Sigmoid colon (tissue), 7 donors: ENCODE measurements around the gene SS18. TPM values are rescaled to one million over a fixed set of nuclear protein-coding genes. Genes with fewer than 3 reads are reported as not detected.

Experiments used
- DNase-seq: peaks from one replicate; pipeline ENCODE4 v3.0.0-alpha.2; 2019
- H3K27ac ChIP-seq, 4 donors: fragments of 200-600 bp; sonication (generic); one replicate each; pipeline ENCODE4 v1.5.1; 2016 to 2019; ENCODE audit warnings: mild to moderate bottlenecking in 1 of 4
- H3K27me3 ChIP-seq, 3 donors: fragments of 200-600 bp; sonication (generic); one replicate each; pipeline ENCODE4 v1.5.1; 2019; ENCODE audit warnings: mild to moderate bottlenecking in 1 of 3
- H3K36me3 ChIP-seq, 4 donors: fragments of 200-600 bp; sonication (generic); one replicate each; pipeline ENCODE4 v1.5.1; 2016 to 2019
- H3K4me1 ChIP-seq, 4 donors: fragments of 200-600 bp; sonication (generic); one replicate each; pipeline ENCODE4 v1.5.1; 2017 to 2019
- H3K4me3 ChIP-seq, 4 donors: fragments of 200-600 bp; sonication (generic); one replicate each; pipeline ENCODE4 v1.5.1; 2017 to 2019; ENCODE audit warnings: mild to moderate bottlenecking in 2 of 4, moderate library complexity in 1 of 4
- H3K9me3 ChIP-seq, 4 donors: fragments of 200-600 bp in 3 of 4; sonication (generic) in 3 of 4; one replicate each; pipeline versions ENCODE4 v1.5.1 to v1.6.1; 2013 to 2019
- EP300 ChIP-seq, 4 donors: sonication (generic); formaldehyde crosslinking; IDR thresholded peaks; one replicate each; pipeline ENCODE4 v1.6.1; 2017; ENCODE audit warnings: antibody characterized with exemption in 4 of 4
- POLR2A ChIP-seq, 2 donors: fragments of 450-650 bp; IDR thresholded peaks; one replicate each; pipeline ENCODE4 v1.6.1; 2016; ENCODE audit warnings: antibody characterized with exemption in 2 of 2, mild to moderate bottlenecking in 2 of 2, moderate library complexity in 2 of 2
- POLR2AphosphoS5 ChIP-seq, 4 donors: sonication (generic); formaldehyde crosslinking; IDR thresholded peaks; one replicate each; pipeline ENCODE4 v1.6.1; 2017; ENCODE audit warnings: antibody characterized with exemption in 4 of 4
- WGBS, 2 donors: extraction: QIAGEN DNeasy Blood & Tissue Kit; methylation state at CpG; one replicate each; pipeline ENCODE4 v1.1.7; 2013; 5-methylcytosine and 5-hydroxymethylcytosine counted together
- intact Hi-C: fragments of 100-400 bp; cut with DNase I; formaldehyde crosslinking; loops from one replicate; pipeline ENCODE4 v1.15.1; 2023
- polyA plus RNA-seq, 3 donors: library from polyadenylated mRNA; stranded (reverse); fragments of 200-250 nt; gene quantifications; one replicate each; pipeline ENCODE4 v1.2.3, GENCODE V29; 2013
- total RNA-seq, 4 donors: library from RNA; depleted of rRNA; stranded (reverse); fragments of >200 nt; gene quantifications; one replicate each; pipeline ENCODE4 v1.1.0, GENCODE V29; 2016
- TF ChIP-seq, protein P1 (sequence below), 4 experiments: fragments of 450-650 bp in 3 of 4; fragments of 200-600 bp in 1 of 4; IDR thresholded peaks; one replicate each; pipeline ENCODE4 v1.5.1; 2016 to 2019; ENCODE audit warnings: antibody characterized with exemption in 4 of 4, mild to moderate bottlenecking in 3 of 4, moderate library complexity in 2 of 4
- donor health status: healthy with polysubstance abuse.
- donor health status: Bipolar disorder and iron deficiency.
- donor health status: healthy.

The SS18 gene
- total and polyA plus RNA-seq, 7 donors: 22.8 to 204 (median 89.2) TPM

- no peaks in the 10 kb centered on the region for H3K4me1 ChIP-seq
- TF ChIP-seq POLR2AphosphoS5 (IDR thresholded peaks at IDR 0.05): no peak
- H3K27me3 ChIP-seq: no peaks in the 10 kb centered on the region
- peaks cover 0 to 82% (median 22%) of the 10 kb centered on the region in 4 donors for H3K36me3 ChIP-seq
- H3K27ac ChIP-seq: no peak overlapping the region
- peaks cover 0 to 10% (median 4%) of the 10 kb centered on the region in 4 donors for H3K9me3 ChIP-seq
- H3K4me3 ChIP-seq: no peak overlapping the region
- DNase-seq: no peak
- intact Hi-C loops: no loop called here
Observed at GRCh38 chr18:26071020-26071419, 19.4 kb downstream of the SS18 start.

- WGBS, 2 donors: 92 to 94% methylated on average over 2 of the region's 2 CpGs
- no peak overlapping the region for H3K27ac ChIP-seq
- no peaks in the 10 kb centered on the region for H3K4me1 ChIP-seq
- no peak overlapping the region for H3K4me3 ChIP-seq
- H3K36me3 ChIP-seq: peaks cover 0 to 47% (median 11%) of the 10 kb centered on the region in 4 donors
- no peaks in the 10 kb centered on the region for H3K27me3 ChIP-seq
- H3K9me3 ChIP-seq: no peaks in the 10 kb centered on the region
- intact Hi-C loops: no loop called here
- no peak for TF ChIP-seq EP300 (IDR thresholded peaks at IDR 0.05)
- TF ChIP-seq, protein P1, sequence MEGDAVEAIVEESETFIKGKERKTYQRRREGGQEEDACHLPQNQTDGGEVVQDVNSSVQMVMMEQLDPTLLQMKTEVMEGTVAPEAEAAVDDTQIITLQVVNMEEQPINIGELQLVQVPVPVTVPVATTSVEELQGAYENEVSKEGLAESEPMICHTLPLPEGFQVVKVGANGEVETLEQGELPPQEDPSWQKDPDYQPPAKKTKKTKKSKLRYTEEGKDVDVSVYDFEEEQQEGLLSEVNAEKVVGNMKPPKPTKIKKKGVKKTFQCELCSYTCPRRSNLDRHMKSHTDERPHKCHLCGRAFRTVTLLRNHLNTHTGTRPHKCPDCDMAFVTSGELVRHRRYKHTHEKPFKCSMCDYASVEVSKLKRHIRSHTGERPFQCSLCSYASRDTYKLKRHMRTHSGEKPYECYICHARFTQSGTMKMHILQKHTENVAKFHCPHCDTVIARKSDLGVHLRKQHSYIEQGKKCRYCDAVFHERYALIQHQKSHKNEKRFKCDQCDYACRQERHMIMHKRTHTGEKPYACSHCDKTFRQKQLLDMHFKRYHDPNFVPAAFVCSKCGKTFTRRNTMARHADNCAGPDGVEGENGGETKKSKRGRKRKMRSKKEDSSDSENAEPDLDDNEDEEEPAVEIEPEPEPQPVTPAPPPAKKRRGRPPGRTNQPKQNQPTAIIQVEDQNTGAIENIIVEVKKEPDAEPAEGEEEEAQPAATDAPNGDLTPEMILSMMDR (IDR thresholded peaks at IDR 0.05): no peak
- TF ChIP-seq POLR2AphosphoS5 (IDR thresholded peaks at IDR 0.05): no peak
- TF ChIP-seq POLR2A (IDR thresholded peaks at IDR 0.05): no peak
- no peak for DNase-seq
Observed at GRCh38 chr18:26059357-26059756, 31.1 kb downstream of the SS18 start.

- DNase-seq: no peak
- intact Hi-C loops: no loop called here
- H3K36me3 ChIP-seq: peaks cover 4 to 58% (median 14%) of the 10 kb centered on the region in 4 donors
- 82 to 91% methylated on average over 7 of the region's 7 CpGs for WGBS, 2 donors
- no peaks in the 10 kb centered on the region for H3K9me3 ChIP-seq
- H3K27me3 ChIP-seq: no peaks in the 10 kb centered on the region
- no peak overlapping the region for H3K27ac ChIP-seq
- H3K4me1 ChIP-seq: no peaks in the 10 kb centered on the region
- TF ChIP-seq, protein P1 (IDR thresholded peaks at IDR 0.05): no peak
- TF ChIP-seq POLR2A (IDR thresholded peaks at IDR 0.05): no peak
- no peak for TF ChIP-seq POLR2AphosphoS5 (IDR thresholded peaks at IDR 0.05)
- TF ChIP-seq EP300 (IDR thresholded peaks at IDR 0.05): no peak
- no peak overlapping the region for H3K4me3 ChIP-seq
Observed at GRCh38 chr18:26057344-26057773, 33.1 kb downstream of the SS18 start.

- Histone ChIP-seq H3K9me3 (no peaks in the 10 kb centered on the region), H3K4me3 (no peak overlapping the region), H3K27me3 (no peaks in the 10 kb centered on the region), H3K4me1 (no peaks in the 10 kb centered on the region), H3K27ac (no peak overlapping the region), H3K36me3 (peaks cover 5 to 61% (median 14%) of the 10 kb centered on the region in 4 donors)
- intact Hi-C loops: no loop called here
- TF ChIP-seq POLR2AphosphoS5 (IDR thresholded peaks at IDR 0.05) (no peak), EP300 (IDR thresholded peaks at IDR 0.05) (no peak), POLR2A (IDR thresholded peaks at IDR 0.05) (no peak)
- TF ChIP-seq, protein P1 (IDR thresholded peaks at IDR 0.05): no peak
- DNase-seq: no peak
- 96 to 99% methylated on average over 1 of the region's 1 CpG for WGBS, 2 donors
Observed at GRCh38 chr18:26056291-26056690, 34.1 kb downstream of the SS18 start.

DNA sequence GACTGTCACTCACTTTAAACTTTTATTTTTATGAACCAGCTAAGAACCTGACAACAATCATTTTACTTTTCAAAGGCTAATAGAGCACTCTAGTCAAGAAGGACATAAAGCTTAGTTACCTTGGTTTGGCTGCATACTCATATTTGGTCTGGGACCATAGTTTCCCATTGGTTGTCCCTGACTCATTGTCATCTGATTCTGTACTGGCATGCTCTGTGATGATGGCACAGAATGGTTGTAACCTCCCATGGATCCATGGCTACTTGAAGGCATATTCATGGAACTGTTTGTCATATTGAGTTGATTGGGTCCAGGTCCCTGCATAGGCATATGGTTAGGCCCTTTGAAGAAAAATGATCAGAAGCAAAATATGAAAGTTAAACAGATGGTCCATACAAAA, 37.9 kb downstream of the SS18 start:
- Histone ChIP-seq H3K27ac (no peak overlapping the region), H3K36me3 (peaks cover 5 to 73% (median 13%) of the 10 kb centered on the region in 4 donors), H3K27me3 (no peaks in the 10 kb centered on the region), H3K4me1 (no peaks in the 10 kb centered on the region), H3K9me3 (no peaks in the 10 kb centered on the region), H3K4me3 (no peak overlapping the region)
- intact Hi-C loops: no loop called here
- TF ChIP-seq POLR2A (IDR thresholded peaks at IDR 0.05) (no peak), POLR2AphosphoS5 (IDR thresholded peaks at IDR 0.05) (no peak), EP300 (IDR thresholded peaks at IDR 0.05) (no peak)
- TF ChIP-seq, protein P1 (IDR thresholded peaks at IDR 0.05): no peak
- DNase-seq: no peak
